ENCODE results near the gene PTCHD1. TPM values are rescaled to one million over a fixed set of nuclear protein-coding genes. Genes with fewer than 3 reads are reported as not detected.

PTCHD1 gene
- total and polyA plus RNA-seq, 10 of the 15 experiments (the other 5 are each of a cell fraction or from before 2014, with no cell fraction given): not detected

DNA sequence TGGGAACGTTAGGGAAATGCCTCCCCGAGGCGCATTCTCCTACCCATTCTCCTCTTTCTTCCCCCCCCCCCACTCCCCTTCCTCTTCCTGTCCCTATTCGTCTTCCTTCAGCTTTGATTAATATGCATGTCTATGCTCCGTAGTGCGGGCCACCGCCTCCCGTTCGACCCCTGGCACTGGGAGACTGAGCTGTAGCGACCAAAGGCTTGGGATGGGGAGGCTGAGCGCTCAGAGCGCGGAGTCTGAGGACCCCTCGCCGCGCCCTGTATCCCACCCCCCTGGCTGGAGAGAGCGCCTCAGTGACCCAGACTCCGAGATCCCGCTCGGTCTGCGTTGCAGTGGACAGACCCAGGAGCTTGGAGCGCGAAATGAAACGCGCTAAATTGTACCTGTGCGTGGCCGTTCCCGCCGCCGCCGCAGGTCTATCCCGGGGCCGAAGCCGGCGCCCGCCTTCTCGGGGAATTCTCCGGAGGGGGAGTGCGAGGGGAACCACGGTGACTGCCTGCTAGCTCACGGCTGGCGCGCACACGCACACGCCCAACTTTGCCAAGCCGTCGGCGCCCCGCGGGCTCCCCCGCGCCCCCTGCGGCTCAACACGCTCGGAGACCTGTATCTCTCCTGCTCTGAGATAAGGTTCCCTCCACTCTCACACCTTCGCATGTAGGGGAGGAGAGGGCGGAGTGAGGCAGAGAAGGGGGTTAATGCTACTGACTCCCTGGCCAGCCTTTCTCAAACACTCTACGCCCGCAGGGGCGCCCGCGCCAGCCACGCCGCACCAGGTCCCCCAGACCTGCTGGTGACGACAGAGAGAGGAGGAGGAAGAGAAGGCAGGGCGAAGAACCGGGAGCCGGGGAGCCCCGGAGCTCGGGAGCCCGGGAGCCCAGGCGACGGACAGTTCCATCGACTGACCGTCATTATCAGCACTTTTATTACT lies 1.5 kb upstream of the PTCHD1 start:
- TF ChIP-seq DPF2 (IDR thresholded peaks at IDR 0.05): no peak
- intact Hi-C loops (cut with micrococcal nuclease; ENCODE audit: unreplicated experiment) (no loop called here), in situ Hi-C loops (cut with MboI) (no loop called here)
- H3K4me3 ChIP-seq: no peak overlapping the region
- 59% methylated on average over 65 of the region's 75 CpGs for WGBS (ENCODE audit: insufficient coverage, insufficient replicate concordance, low lambda C conversion rate, missing lambda C conversion rate)
- no peak overlapping the region for H3K27ac ChIP-seq (ENCODE audit: control insufficient read depth, insufficient read depth)
- no peaks in the 10 kb centered on the region for H3K4me1 ChIP-seq (ENCODE audit: control insufficient read depth, insufficient read depth, low read length)
- ChIA-PET RAD21 (ENCODE audit: unreplicated experiment) (no interaction called here), POLR2A (no interaction called here), SMC1A (ENCODE audit: uncharacterized antibody, unreplicated experiment) (no interaction called here), CTCF (no interaction called here)
- H2AFZ ChIP-seq (ENCODE audit: control insufficient read depth, low read depth, low read length): no peak overlapping the region
- H3K9me3 ChIP-seq (replicated peaks; ENCODE audit: control insufficient read depth, insufficient read depth, low read length): no peaks in the 10 kb centered on the region; the same call in 2 of the 3 replicates
- ATAC-seq: no peak
- no peaks in the 10 kb centered on the region for H3K36me3 ChIP-seq (ENCODE audit: control insufficient read depth in 2 of 2, insufficient read depth in 2 of 2, low read length in 1 of 2)
- FAIRE-seq: no peak
- peaks cover 0 to 3% of the 10 kb centered on the region in 2 experiments; a peak in 2 of 4 replicates for H3K27me3 ChIP-seq (replicated peaks in 1 of 2; ENCODE audit: control insufficient read depth in 2 of 2, insufficient read depth in 2 of 2, low read length in 1 of 2)
- H3K79me2 ChIP-seq (ENCODE audit: control insufficient read depth, insufficient read depth, low read length): no peaks in the 10 kb centered on the region
- H3K9ac ChIP-seq (ENCODE audit: control insufficient read depth, insufficient read depth, low read length): no peak overlapping the region
- H4K20me1 ChIP-seq (ENCODE audit: control insufficient read depth, insufficient read depth): no peaks in the 10 kb centered on the region
- BruUV-seq (replicated peaks): no TSS peak
- H3K4me2 ChIP-seq (ENCODE audit: control insufficient read depth, insufficient read depth): no peak overlapping the region
- DNase-seq (ENCODE audit: low read depth, low spot score): no peak

DNA sequence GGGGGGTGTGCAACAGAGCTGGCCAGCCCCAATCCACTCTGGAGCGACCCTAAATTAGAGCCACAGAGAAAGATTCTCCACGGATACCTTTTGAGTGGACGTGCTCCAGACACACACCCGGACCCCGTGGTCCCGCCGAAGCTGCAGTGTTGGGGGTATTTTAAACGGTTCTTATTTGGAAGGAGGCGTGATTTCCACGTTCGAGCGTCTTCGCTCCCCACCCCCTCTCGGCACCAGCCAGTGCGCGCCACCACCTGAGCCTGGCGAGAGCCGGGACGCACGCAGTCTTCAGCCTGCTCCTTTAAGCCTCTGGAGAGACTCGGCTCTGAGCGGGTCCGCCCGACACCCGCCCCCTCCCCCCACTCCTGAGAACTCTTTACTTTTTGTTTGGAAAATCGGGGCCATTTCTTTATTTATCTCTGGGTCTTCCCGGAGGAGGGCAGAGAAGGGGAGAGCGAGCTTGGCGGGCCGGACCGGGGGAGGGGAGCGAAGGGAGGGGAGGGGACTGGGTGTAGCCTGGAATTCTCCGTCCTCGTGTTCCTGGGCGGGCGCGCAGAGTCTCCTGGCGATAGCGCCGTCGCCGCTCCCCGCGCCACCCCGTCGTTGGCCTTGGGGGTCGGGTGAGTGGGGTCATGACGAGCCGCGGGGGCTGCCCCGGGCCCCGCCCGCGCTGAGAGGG lies 668 bp upstream of the PTCHD1 start:
- Histone ChIP-seq H3K79me2 (ENCODE audit: control insufficient read depth, insufficient read depth, low read length) (no peaks in the 10 kb centered on the region), H3K4me3 (no peak overlapping the region), H3K9ac (ENCODE audit: control insufficient read depth, insufficient read depth, low read length) (no peak overlapping the region), H2AFZ (ENCODE audit: control insufficient read depth, low read depth, low read length) (no peak overlapping the region), H4K20me1 (ENCODE audit: control insufficient read depth, insufficient read depth) (no peaks in the 10 kb centered on the region), H3K36me3 (ENCODE audit: control insufficient read depth in 2 of 2, insufficient read depth in 2 of 2, low read length in 1 of 2) (no peaks in the 10 kb centered on the region), H3K4me2 (ENCODE audit: control insufficient read depth, insufficient read depth) (no peak overlapping the region), H3K4me1 (ENCODE audit: control insufficient read depth, insufficient read depth, low read length) (no peaks in the 10 kb centered on the region), H3K9me3 (replicated peaks; ENCODE audit: control insufficient read depth, insufficient read depth, low read length) (no peaks in the 10 kb centered on the region; the same call in 2 of the 3 replicates), H3K27ac (ENCODE audit: control insufficient read depth, insufficient read depth) (no peak overlapping the region), H3K27me3 (replicated peaks in 1 of 2; ENCODE audit: control insufficient read depth in 2 of 2, insufficient read depth in 2 of 2, low read length in 1 of 2) (peaks cover 0 to 3% of the 10 kb centered on the region in 2 experiments; a peak in 2 of 4 replicates)
- TF ChIP-seq MYB (IDR thresholded peaks at IDR 0.05; ENCODE audit: borderline replicate concordance, low read depth, low read length) (no peak), NR2C1 (IDR thresholded peaks at IDR 0.05) (no peak), PAX8 (IDR thresholded peaks at IDR 0.05) (no peak), ZNF592 (IDR thresholded peaks at IDR 0.05) (no peak), ATF3 (IDR thresholded peaks at IDR 0.05; ENCODE audit: borderline replicate concordance, extremely low read depth, low read depth, low read length) (no peak), RELA (IDR thresholded peaks at IDR 0.05; ENCODE audit: borderline replicate concordance, partially characterized antibody) (no peak), SUPT20H (IDR thresholded peaks at IDR 0.05; ENCODE audit: borderline replicate concordance, control insufficient read depth, low read depth, low read length) (no peak), POLR2AphosphoS5 (IDR thresholded peaks at IDR 0.05; ENCODE audit: low read length) (no peak), TCF3 (IDR thresholded peaks at IDR 0.05; ENCODE audit: borderline replicate concordance, insufficient read depth, low read depth, low read length) (no peak)
- ChIA-PET POLR2A (no interaction called here), SMC1A (ENCODE audit: uncharacterized antibody, unreplicated experiment) (no interaction called here), RAD21 (ENCODE audit: unreplicated experiment) (no interaction called here), CTCF (no interaction called here)
- DNase-seq (ENCODE audit: low read depth, low spot score) (no peak), FAIRE-seq (no peak), ATAC-seq (no peak)
- intact Hi-C loops (cut with micrococcal nuclease; ENCODE audit: unreplicated experiment): no loop called here
- no TSS peak for BruUV-seq (replicated peaks)
- 32% methylated on average over 32 of the region's 54 CpGs for WGBS (ENCODE audit: insufficient coverage, insufficient replicate concordance, low lambda C conversion rate, missing lambda C conversion rate)
- in situ Hi-C loops (cut with MboI): no loop called here

Measured in GM12878 (cell line).